GM19328 (cell line): ENCODE results near the gene GNAZ.

Experiments
- ATAC-seq: cut with Tn5 transposase; IDR thresholded peaks from one replicate; pipeline ENCODE4 v1.9.1; 2021; ENCODE audit warnings: mild to moderate bottlenecking, moderate library complexity; ENCODE audit not compliant: unreplicated experiment

GNAZ gene

GRCh38 chr22:23075525-23076216, 5.4 kb downstream of the GNAZ start:
- no peak for ATAC-seq

- no peak for ATAC-seq
Measured at GRCh38 chr22:23076896-23077572, 6.7 kb downstream of the GNAZ start.

- no peak for ATAC-seq
Measured at GRCh38 chr22:23077627-23078461, 7.5 kb downstream of the GNAZ start.

- ATAC-seq = no peak
Measured at GRCh38 chr22:23078462-23078787, 8.1 kb downstream of the GNAZ start.

GRCh38 chr22:23079240-23079768, 9.0 kb downstream of the GNAZ start:
- no peak for ATAC-seq

- no peak for ATAC-seq
Measured at GRCh38 chr22:23079814-23080521, 9.6 kb downstream of the GNAZ start.

GRCh38 chr22:23080613-23081290, 10.4 kb downstream of the GNAZ start:
- no peak for ATAC-seq

- ATAC-seq = no peak
Measured at GRCh38 chr22:23082534-23083314, 12.4 kb downstream of the GNAZ start.

- no peak for ATAC-seq
Measured at GRCh38 chr22:23083315-23084021, 13.1 kb downstream of the GNAZ start.

GRCh38 chr22:23084453-23085350, 14.4 kb downstream of the GNAZ start:
- ATAC-seq = no peak

GRCh38 chr22:23085351-23085671, 15.0 kb downstream of the GNAZ start:
- no peak for ATAC-seq

GRCh38 chr22:23085785-23086184, 15.5 kb downstream of the GNAZ start:
- no peak for ATAC-seq

- ATAC-seq = no peak
Measured at GRCh38 chr22:23086263-23086662, 15.9 kb downstream of the GNAZ start.

- no peak for ATAC-seq
Measured at GRCh38 chr22:23086787-23087186, 16.5 kb downstream of the GNAZ start.

GRCh38 chr22:23088199-23088604, 17.9 kb downstream of the GNAZ start:
- ATAC-seq = no peak

GRCh38 chr22:23089010-23089409, 18.7 kb downstream of the GNAZ start:
- ATAC-seq = no peak

- ATAC-seq = no peak
Measured at GRCh38 chr22:23089633-23090456, 19.5 kb downstream of the GNAZ start.
